ENCODE results near the gene MYO1B. TPM values are rescaled to one million over a fixed set of nuclear protein-coding genes. Genes with fewer than 3 reads are reported as not detected.

Gene MYO1B
- polyA plus RNA-seq, 1 donor from 2014 or later = 72.2 TPM

- Histone ChIP-seq H3K4me3 (ENCODE audit: low read length) (no peak overlapping the region), H3K4me2 (ENCODE audit: low read length) (no peak overlapping the region), H4K20me1 (ENCODE audit: insufficient read depth) (no peaks in the 10 kb centered on the region), H3K79me2 (replicated peaks; ENCODE audit: insufficient read depth, low read length) (no peaks in the 10 kb centered on the region), H3K9ac (ENCODE audit: low read length) (no peak overlapping the region), H2AFZ (ENCODE audit: low read depth, low read length) (no peak overlapping the region), H3F3A (ENCODE audit: insufficient read depth, low read length, poor library complexity, severe bottlenecking) (no peaks in the 10 kb centered on the region), H3K36me3 (ENCODE audit: insufficient read depth, low read length) (no peaks in the 10 kb centered on the region), H3K27ac (ENCODE audit: low read length) (no peak overlapping the region), H3K9me2 (ENCODE audit: insufficient read depth, low read length) (no peaks in the 10 kb centered on the region), H3K9me3 (ENCODE audit: low read length) (no peaks in the 10 kb centered on the region), H3K27me3 (ENCODE audit: insufficient read depth, low read depth, low read length) (no peaks in the 10 kb centered on the region)
- TF ChIP-seq, protein P1, sequence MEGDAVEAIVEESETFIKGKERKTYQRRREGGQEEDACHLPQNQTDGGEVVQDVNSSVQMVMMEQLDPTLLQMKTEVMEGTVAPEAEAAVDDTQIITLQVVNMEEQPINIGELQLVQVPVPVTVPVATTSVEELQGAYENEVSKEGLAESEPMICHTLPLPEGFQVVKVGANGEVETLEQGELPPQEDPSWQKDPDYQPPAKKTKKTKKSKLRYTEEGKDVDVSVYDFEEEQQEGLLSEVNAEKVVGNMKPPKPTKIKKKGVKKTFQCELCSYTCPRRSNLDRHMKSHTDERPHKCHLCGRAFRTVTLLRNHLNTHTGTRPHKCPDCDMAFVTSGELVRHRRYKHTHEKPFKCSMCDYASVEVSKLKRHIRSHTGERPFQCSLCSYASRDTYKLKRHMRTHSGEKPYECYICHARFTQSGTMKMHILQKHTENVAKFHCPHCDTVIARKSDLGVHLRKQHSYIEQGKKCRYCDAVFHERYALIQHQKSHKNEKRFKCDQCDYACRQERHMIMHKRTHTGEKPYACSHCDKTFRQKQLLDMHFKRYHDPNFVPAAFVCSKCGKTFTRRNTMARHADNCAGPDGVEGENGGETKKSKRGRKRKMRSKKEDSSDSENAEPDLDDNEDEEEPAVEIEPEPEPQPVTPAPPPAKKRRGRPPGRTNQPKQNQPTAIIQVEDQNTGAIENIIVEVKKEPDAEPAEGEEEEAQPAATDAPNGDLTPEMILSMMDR (IDR thresholded peaks at IDR 0.05; ENCODE audit: poor library complexity, severe bottlenecking) = no peak
- TF ChIP-seq REST (IDR thresholded peaks at IDR 0.05; ENCODE audit: borderline replicate concordance) = no peak
- TF ChIP-seq EP300 (conservative IDR thresholded peaks at IDR 0.05; ENCODE audit: poor library complexity, severe bottlenecking) = no peak
- no peak for TF ChIP-seq MXI1 (conservative IDR thresholded peaks at IDR 0.05; ENCODE audit: poor library complexity, severe bottlenecking)
- no peak for TF ChIP-seq SMC3 (conservative IDR thresholded peaks at IDR 0.05; ENCODE audit: poor library complexity)
- no peak for TF ChIP-seq POLR2AphosphoS5 (IDR thresholded peaks at IDR 0.05)
- TF ChIP-seq EZH2 (IDR thresholded peaks at IDR 0.05; ENCODE audit: borderline replicate concordance, insufficient read depth, low read length, poor library complexity, severe bottlenecking) = no peak
Measured at GRCh38 chr2:191459158-191459557, 214.0 kb downstream of the MYO1B start.

DNA sequence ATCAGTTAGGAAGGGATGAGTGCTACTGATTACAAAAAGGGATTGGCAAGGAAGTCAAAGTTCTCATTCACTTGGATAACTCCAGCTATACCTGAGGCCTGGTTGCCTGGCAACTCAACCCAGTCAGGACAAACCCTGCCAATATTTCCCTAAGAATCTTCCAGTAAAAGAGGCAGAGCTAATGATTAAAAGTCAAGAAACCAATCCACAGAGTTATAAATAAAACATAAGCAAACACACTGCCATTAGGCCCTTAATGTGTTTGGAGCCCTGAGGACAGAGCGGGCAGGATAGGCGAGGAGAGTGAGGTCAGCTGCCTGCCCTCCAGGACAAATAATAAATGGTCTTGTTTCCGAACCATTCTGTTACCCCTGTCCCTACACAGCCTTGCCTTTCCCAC is 217.2 kb downstream of the MYO1B start:
- no peaks in the 10 kb centered on the region for H4K20me1 ChIP-seq (ENCODE audit: insufficient read depth)
- no peaks in the 10 kb centered on the region for H3K27me3 ChIP-seq (ENCODE audit: insufficient read depth, low read depth, low read length)
- H3K9ac ChIP-seq (ENCODE audit: low read length) = no peak overlapping the region
- no peaks in the 10 kb centered on the region for H3K9me2 ChIP-seq (ENCODE audit: insufficient read depth, low read length)
- no peaks in the 10 kb centered on the region for H3K9me3 ChIP-seq (ENCODE audit: low read length)
- H3F3A ChIP-seq (ENCODE audit: insufficient read depth, low read length, poor library complexity, severe bottlenecking) = no peaks in the 10 kb centered on the region
- H3K4me2 ChIP-seq (ENCODE audit: low read length) = no peak overlapping the region
- TF ChIP-seq REST (IDR thresholded peaks at IDR 0.05; ENCODE audit: borderline replicate concordance) (no peak), RAD21 (conservative IDR thresholded peaks at IDR 0.05) (no peak), EP300 (conservative IDR thresholded peaks at IDR 0.05; ENCODE audit: poor library complexity, severe bottlenecking) (no peak), POLR2AphosphoS5 (IDR thresholded peaks at IDR 0.05) (no peak), TAF1 (IDR thresholded peaks at IDR 0.05; ENCODE audit: low read depth) (no peak), SMC3 (conservative IDR thresholded peaks at IDR 0.05; ENCODE audit: poor library complexity) (no peak), MXI1 (conservative IDR thresholded peaks at IDR 0.05; ENCODE audit: poor library complexity, severe bottlenecking) (no peak), EZH2 (IDR thresholded peaks at IDR 0.05; ENCODE audit: borderline replicate concordance, insufficient read depth, low read length, poor library complexity, severe bottlenecking) (no peak)
- TF ChIP-seq, protein P1 (IDR thresholded peaks at IDR 0.05; ENCODE audit: poor library complexity, severe bottlenecking) = no peak
- no peaks in the 10 kb centered on the region for H3K79me2 ChIP-seq (replicated peaks; ENCODE audit: insufficient read depth, low read length)
- no peak overlapping the region for H3K4me3 ChIP-seq (ENCODE audit: low read length)
- no peak overlapping the region for H2AFZ ChIP-seq (ENCODE audit: low read depth, low read length)
- no peaks in the 10 kb centered on the region for H3K36me3 ChIP-seq (ENCODE audit: insufficient read depth, low read length)
- no peak overlapping the region for H3K27ac ChIP-seq (ENCODE audit: low read length)
